GM12878 (cell line): ENCODE results near the gene XPO6.

ENCODE experiments used
- BCLAF1 ChIP-seq: fragments of 450-650 bp; IDR thresholded peaks from 2 replicates; pipeline ENCODE4 v1.6.1; 2017; ENCODE audit warnings: antibody characterized with exemption, mild to moderate bottlenecking, moderate library complexity
- BHLHE40 ChIP-seq, 2 experiments: fragments of 450-650 bp in 1 of 2; IDR thresholded peaks; 2 replicates each; pipeline ENCODE4 v1.6.1; 2011 to 2017; ENCODE audit warnings: low read depth in 2 of 2, borderline replicate concordance in 1 of 2, improper control_type of control experiment in 1 of 2, low read length in 1 of 2, mild to moderate bottlenecking in 1 of 2
- CTCF ChIP-seq, 3 experiments: IDR thresholded peaks in 2 of 3; conservative IDR thresholded peaks in 1 of 3; 2 replicates each; pipeline ENCODE4 v1.5.1; 2011; ENCODE audit warnings: low read depth in 3 of 3, low read length in 3 of 3, mild to moderate bottlenecking in 3 of 3, control low read depth in 2 of 3, moderate library complexity in 2 of 3, inconsistent platforms in 1 of 3, mixed read lengths in 1 of 3; ENCODE audit not compliant: control insufficient read depth in 2 of 3, insufficient read depth in 1 of 3; ENCODE audit errors: extremely low read depth in 1 of 3
- EP300 ChIP-seq, 2 experiments: fragments of 150-350 bp in 1 of 2; IDR thresholded peaks; 2 replicates each; pipeline ENCODE4 v1.6.1; 2011 to 2012; ENCODE audit warnings: low read depth in 2 of 2, low read length in 2 of 2, borderline replicate concordance in 1 of 2, improper control_type of control experiment in 1 of 2, inconsistent platforms in 1 of 2; ENCODE audit not compliant: control insufficient read depth in 1 of 2
- FOXM1 ChIP-seq: IDR thresholded peaks from 2 replicates; pipeline ENCODE4 v1.6.1; 2012; ENCODE audit warnings: low read depth, mild to moderate bottlenecking, inconsistent platforms, low read length, moderate library complexity
- HDAC6 ChIP-seq: fragments of 200-600 bp; sonication (generic); IDR thresholded peaks from one replicate; pipeline ENCODE4 v1.8.0; 2017; ENCODE audit warnings: antibody characterized with exemption; ENCODE audit not compliant: unreplicated experiment
- MAX ChIP-seq: IDR thresholded peaks from 2 replicates; pipeline ENCODE4 v1.6.1; 2012; ENCODE audit warnings: low read depth, low read length, improper control_type of control experiment
- NFXL1 ChIP-seq: fragments of 450-650 bp; IDR thresholded peaks from 2 replicates; pipeline ENCODE4 v1.6.1; 2017; ENCODE audit warnings: antibody characterized with exemption, mild to moderate bottlenecking, borderline replicate concordance
- POLR2A ChIP-seq: IDR thresholded peaks from 2 replicates; pipeline ENCODE4 v1.6.1; 2011; ENCODE audit warnings: low read depth, mild to moderate bottlenecking, low read length
- TAF1 ChIP-seq: IDR thresholded peaks from 2 replicates; pipeline ENCODE4 v1.6.1; 2011; ENCODE audit warnings: mild to moderate bottlenecking, low read depth, low read length, borderline replicate concordance
- YY1 ChIP-seq: IDR thresholded peaks from 2 replicates; pipeline ENCODE4 v1.6.1; 2011; ENCODE audit warnings: low read depth, mild to moderate bottlenecking, low read length

- TF ChIP-seq NFXL1, result no peak
- TF ChIP-seq BHLHE40 (IDR thresholded peaks at IDR 0.05; ENCODE audit: borderline replicate concordance in 1 of 2, low read depth in 2 of 2, low read length in 1 of 2), result no peak
- no peak for TF ChIP-seq BCLAF1
- no peak for TF ChIP-seq TAF1
- TF ChIP-seq EP300 (IDR thresholded peaks at IDR 0.05; ENCODE audit: borderline replicate concordance in 1 of 2, control insufficient read depth in 1 of 2, low read depth in 2 of 2, low read length in 2 of 2), result no peak
- no peak for TF ChIP-seq YY1
- no peak for TF ChIP-seq POLR2A
- no peak for TF ChIP-seq CTCF (IDR thresholded peaks at IDR 0.05 in 2 of 3, conservative IDR thresholded peaks at IDR 0.05 in 1 of 3; ENCODE audit: control insufficient read depth in 2 of 3, extremely low read depth in 1 of 3, insufficient read depth in 1 of 3, low read depth in 3 of 3, low read length in 3 of 3)
- no peak for TF ChIP-seq FOXM1
- no peak for TF ChIP-seq MAX
- no peak for TF ChIP-seq HDAC6
Observed at GRCh38 chr16:28073836-28074235, 137.9 kb downstream of the XPO6 start.
